Muscle of back (tissue), 11 donors: ENCODE measurements around the gene DNAJC5. TPM values are rescaled to one million over a fixed set of nuclear protein-coding genes. Genes with fewer than 3 reads are reported as not detected.

ENCODE experiments used
- DNase-seq, 3 donors: peaks; one replicate each; pipeline versions ENCODE4 v3.0.0 to v3.0.0-alpha.2; 2013
- polyA plus RNA-seq, 10 donors: library from polyadenylated mRNA; unstranded; fragments of 120-200 nt; gene quantifications; one replicate each; pipeline ENCODE4 v1.2.1, GENCODE V29; 2013; ENCODE audit not compliant: insufficient read length in 10 of 10

The DNAJC5 gene
- polyA plus RNA-seq, 10 donors, result 24.0 to 32.5 (median 29.9) TPM

DNA sequence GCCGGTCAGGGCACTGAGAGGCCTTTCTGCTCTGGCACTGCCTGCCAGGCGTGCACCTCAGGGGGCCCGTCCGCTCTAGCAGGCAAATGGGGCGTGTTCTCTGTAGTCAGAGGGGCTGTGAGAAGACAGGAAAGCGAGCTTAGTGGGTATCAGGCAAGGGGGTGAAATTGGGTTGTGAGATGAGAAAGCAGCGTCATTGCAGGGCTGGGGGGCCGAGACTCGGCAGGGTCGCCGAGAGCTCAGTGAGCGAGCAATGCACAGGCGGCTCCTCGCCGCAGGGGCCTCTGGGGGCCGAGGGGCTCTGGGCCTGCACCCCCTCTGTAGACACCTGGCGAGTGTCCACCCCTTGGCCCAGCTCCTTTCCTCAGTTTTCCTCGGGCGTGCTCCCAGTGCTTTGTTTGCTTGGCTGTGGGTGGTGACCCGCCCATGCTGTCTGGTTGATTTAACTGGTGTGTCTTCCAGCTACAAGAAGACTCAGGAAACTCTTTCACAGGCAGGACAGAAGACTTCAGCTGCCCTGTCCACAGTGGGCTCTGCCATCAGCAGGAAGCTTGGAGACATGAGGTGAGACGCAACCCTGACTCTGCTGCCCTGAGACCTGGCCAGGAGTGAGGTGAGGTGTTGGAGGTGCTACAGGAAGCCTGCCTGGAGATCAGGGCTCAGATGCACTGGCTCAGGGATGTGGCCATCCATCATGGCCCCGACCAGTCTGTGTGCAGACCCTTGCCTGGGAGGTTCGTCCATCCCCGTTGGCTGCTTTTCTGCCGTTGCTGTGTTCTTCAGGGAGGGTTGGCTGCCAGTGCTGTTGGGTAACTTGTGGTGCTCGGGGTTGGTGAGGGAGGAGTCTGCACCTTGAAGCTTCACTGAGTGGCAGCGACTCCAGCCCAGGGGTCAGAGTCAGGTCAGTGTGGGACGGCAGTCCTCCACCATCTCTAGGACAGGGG lies 12.4 kb upstream of the DNAJC5 start:
- DNase-seq, result no peak

DNA sequence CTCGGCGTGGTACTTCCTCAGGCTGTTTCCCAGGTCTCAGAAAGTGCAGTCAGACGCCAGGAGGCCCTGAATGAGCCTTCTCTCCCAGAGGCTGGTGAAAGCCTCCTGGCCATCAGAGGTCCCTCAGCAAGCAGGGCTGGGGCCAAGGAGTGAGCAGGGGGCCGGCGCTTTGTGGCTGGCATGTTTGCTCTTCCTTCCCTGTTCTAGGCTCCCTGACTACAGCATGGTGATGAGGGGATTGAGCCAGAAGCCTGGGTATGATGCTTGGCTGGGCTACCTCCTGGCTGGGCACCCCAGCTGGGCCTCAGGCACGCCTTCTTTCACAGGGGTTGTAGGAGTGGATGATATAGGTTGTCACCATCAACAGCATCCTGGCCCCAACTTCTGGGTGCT lies 11.7 kb upstream of the DNAJC5 start:
- DNase-seq, result no peak

DNA sequence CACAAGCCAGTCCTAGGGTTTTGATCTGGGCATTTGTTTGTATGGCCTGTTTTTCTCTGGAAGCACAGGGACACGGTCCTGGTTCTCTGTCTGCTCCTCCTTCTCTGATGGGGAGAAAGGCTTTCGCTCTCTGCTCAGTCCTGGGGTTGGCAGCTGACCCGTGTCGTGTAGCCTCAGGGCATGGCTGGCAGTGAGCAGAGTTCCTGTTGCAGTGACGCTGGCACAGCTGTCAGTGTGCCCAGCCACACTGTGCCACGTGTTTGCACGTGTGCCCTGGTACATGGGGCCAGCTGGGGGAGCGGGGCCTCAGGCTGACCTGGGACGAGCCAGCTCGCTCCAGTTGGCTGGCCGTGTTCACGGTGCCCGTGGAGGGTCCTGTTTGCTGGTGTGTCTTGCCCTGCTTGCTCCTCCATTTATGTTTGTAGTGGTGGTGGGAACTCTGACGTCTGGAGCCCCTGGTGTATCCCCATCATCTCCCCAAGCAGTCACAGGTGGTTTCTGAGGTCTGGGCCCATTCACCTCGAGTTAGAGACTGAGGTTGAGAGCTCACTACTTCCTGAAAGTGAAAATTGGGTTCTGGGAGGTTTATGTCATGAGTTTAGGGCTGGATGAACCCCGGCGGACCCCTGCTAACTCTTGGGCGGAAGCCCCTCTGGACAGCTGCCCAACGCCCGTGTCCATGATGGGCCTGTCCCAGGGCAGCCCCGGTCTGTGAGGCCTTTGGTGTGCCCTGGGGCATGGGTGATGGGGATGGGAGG lies 10.2 kb upstream of the DNAJC5 start:
- peak in 1 of 3 donors; percentile 46 for DNase-seq

DNA sequence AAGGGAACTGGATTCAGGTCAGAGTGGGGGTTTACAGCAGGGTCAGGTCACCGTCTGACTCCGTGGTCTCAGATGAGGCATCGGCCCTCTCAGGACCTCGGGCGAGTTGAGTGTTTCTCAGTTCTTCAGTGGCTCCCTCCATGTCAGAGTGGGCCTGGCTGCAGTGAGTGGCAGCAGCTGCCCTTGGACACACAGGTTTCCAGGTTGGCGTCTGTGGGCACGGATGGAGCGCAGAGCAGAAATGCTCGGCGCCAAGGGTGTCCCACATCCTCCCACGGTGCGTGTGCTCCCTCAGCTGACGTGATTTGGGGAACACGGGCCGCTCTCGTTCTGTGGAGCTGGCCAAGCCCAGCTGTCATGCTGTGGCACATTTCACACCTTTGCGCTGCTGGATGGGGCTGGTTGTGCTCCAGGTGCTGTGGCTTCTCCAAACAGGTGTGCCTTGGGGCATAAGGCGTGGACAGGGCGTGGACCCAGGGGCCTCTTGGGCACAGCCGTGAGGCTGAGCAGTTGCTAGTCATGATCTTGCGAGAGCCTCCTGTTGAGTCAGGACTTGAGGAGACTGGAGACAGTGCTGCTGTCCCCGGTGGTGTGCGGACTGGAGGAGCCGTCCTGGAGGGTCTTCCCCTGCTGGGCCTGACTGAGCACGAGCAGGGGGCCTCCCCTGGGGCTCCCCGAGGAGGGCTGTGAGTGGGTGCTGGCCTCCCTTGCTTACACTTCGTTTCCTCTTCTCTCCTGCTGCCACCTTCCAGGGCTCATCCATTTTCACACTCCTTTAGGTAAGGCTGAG lies 9.5 kb upstream of the DNAJC5 start:
- no peak for DNase-seq

DNA sequence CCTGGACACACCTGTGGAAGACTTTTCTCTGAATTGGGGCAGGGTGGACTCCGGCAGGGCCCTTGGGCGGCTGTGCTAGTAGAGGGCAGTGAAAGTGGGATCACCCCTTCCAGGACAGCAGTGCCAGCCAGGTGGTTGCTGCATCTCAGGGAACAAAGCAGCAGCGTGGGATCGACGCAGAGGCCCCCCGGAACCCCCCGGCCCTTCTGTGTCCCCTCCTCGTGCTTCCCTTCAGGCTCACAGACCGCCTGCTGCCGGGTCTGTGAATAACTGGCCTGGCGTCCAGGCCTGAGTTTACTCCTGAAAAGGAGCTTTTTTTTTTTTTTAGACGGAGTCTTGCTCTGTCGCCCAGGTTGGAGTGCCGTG lies 8.9 kb upstream of the DNAJC5 start:
- DNase-seq, result no peak

DNA sequence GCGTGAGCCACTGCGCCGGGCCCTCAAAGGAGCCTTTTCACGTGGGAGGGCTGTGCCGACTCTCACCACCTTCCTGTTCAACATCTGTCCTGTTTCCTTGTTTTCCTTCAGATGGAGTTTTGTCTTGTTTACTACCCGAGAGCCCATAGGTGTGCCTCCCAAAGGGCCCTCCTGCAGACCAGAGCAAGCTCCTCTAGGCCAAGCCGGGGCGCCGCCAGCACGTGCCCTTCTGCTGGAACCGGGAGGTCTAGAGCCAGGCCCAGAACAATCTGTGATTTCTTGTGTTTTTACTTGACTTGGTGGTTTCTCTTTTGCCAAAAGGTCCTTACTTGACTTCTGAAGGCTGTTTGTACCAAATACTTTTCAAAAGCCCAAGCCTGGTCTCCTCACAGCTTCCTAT lies 8.0 kb upstream of the DNAJC5 start:
- no peak for DNase-seq

DNA sequence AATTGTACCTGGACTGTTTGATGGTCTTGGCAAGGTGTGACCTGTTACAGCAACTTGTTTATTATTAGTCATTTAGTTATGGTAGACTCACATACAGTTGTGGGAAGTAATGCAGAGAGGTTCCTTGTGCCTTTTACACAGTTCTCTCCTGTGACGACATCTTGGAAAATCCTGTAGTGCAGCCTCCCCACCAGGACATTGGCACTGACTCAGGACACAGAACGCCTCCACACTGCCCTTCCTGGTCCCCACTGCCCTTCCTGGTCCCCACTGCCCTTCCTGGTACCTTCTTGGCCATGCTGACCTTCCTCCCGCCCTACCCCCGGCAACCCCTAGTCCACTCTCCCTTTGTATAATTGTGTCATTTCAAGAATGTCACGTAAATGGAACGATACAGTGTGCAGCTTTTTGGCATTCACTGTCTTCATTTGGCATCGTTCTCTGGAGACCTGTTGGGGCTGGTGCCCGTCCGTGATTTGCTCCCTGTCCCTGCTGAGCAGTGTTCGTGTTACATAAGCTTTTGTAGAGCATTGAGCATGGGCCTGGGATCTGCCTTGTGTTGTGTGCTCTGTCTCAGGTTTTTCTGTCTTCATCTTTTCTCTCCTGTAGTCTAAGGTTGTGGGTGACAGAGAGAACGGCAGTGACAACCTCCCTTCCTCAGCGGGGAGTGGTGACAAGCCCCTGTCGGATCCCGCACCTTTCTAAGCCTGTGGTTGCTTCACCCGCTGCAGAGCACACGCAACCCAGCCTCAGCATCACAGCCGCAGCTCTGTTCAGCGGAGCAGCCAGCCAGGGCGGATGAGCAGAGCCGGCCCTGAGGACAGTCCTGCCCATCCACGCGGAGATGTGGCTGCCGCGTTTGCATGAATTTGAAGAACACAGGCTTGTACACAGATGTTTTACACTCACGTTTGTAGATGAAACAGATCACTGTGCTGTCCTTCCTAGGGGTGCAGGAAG lies 5.4 kb upstream of the DNAJC5 start:
- no peak for DNase-seq

DNA sequence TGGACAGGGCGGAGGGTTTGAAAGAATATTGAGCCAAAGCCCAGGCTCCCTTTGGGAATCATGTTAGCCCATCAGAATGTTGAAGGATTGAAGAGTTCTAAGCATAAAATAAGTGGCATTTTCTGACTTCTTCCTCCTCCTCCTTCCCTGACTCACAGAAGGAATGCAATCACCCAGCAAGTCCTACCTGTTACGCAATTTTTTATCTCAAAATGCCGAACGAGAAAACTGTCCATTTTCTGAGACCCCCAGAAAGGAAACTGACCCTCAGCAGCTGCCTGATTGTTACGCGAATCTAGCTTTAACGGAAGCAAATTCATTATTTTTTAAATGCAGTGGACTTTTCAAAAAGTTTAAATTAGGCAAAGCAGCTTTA lies 4.7 kb upstream of the DNAJC5 start:
- no peak for DNase-seq

DNA sequence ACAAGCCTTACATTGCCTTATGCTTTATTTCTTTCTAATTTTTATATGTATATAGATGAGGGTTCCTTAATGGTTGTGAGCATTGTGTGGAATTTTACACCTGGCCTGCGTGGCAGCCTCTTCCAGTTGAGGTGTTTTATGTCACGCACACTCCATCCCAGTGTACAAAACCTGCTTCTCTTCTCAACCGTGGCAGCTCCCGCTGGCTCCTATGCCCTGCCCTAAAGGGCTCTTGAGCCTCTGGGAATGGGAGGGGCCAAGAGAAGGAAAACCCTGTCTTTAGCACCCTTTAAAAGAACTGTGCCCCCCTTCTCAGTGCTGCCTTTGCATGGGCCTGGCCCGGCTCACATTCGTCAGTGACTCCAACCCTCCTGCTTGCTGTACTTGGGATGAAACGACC lies 4.3 kb upstream of the DNAJC5 start:
- no peak for DNase-seq

DNA sequence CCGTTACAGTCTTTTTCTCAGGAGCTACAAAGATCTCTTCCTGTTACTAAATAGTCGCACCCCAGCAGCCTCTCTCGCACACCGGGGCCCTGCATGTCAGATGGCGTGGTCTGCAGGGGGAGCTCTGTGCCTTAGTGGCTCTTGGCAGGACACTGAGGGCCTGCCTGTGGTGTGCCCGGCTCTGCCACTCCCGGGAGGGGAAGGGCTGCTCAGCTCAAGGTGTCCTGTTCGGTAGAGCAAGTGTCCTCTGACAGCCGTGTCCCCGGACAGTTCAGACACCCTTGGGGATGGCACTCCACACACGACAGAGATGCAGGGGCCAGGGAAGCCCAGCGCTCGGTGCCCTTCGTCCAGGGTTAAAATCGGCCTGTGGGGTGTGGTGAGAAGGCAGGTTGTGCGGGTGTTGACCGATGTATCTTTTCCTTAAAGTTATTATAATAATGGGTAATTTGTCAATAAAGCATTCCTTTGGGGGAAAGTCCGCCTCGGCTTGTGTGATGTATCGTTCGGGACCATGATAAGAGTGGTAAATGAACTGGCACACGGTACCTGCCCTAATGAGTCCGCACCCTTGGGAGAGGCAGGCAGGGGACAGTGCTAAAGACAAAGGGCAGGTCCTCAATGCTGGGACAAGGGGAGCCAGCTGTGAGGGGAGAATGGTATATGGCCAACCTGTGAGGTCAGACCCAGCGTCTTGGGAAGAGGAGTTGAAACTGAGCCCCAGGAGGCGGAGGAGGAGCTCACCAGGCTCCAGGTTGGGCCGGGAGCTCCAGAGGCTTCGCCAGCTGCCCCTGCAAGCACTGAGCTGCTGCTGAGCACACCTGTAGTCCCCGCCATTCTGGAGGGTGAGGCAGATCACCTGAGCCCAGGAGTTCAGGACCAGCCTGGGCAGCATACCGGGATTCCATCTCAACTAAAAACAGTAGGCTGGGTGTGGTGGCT lies 3.6 kb upstream of the DNAJC5 start:
- DNase-seq, result no peak

DNA sequence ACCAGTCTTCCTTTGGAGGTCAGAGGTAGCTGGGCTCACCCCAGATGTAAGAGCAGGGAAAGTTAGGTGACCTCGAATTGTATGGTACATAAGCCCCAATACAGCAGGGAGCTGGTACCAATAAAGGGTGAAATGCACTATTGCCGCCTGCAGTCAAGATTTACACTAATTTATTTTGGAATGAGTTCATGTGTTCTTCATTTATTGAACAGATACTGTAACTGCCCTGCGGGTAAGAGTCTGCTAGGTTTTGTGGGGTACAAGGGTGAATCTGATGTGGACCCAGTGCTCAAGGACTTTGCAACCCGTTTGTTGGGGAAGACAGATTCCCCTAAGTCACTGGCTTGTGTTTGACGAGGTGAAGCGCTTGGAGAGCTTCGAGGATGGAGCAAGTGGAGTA lies 2.5 kb upstream of the DNAJC5 start:
- no peak for DNase-seq

DNA sequence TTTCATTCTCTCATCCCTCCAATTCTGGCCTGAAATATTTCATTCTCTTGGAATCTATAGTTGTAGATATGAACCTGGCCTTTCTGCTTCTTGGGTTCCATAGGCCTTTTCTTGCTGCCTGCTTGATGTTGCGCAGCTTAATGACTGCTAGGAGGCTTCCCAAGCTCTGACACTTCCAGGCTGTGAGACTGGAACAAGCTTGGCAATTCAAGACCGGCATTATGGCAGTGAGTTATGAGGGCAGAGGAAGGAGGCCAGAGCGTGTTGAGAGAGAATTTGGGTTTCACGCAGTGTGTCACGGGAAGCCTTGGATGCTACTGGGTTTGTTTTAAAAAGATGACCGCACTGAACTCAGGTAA lies 948 bp upstream of the DNAJC5 start:
- no peak for DNase-seq

DNA sequence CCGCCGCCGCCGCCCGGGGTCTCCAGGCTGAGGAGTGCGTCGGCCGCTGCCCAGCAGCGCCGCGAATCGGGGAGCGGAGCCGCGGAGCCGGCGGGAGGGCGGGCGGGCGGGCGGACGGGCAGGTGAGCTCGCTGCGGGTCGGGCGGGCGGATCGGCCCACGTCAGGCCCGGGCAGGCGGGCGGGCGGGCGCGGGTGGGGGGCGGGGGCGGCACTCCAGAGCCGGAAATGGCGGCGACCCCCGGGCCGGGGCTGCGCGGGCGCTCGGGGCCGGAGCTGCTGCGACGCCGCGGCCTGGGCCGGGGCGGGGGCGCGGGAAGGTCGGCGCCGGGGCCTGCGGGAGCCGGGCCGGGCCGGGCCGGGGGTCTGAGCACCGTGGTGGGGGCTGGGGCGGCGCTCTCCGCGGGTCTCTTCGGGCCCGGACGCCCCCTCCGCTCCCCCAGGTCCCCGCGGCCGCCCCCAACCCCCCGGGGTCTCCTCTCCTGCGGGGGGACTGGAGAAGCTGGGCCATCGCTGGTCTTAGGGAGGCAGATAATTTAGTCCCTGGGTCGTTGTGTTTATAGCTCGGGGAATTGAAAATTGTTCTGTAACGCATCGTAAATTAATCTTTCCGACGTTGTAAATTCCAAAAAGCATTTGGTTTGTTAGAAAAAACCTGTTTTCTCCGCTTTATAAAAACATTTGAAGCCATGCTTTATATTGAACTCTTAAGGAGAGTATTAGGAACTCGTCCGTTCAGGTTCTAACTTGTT lies 451 bp downstream of the DNAJC5 start:
- peak in 1 of 3 donors; percentile 41 for DNase-seq

DNA sequence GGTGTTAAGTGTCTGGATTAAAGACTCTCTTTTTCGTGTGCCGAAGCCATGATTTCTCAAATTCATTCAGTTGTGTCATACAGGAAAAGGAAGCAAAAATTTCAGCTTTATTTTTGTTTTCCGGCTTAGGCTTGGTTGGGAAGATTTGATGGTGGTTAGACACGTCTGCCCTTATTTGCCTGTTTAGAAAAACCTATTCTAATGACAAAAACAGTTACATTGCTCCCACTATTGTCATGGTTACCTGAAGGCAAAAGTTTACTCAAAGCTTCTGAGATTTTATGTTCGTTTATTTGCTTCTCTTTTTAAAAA lies 982 bp downstream of the DNAJC5 start:
- no peak for DNase-seq

DNA sequence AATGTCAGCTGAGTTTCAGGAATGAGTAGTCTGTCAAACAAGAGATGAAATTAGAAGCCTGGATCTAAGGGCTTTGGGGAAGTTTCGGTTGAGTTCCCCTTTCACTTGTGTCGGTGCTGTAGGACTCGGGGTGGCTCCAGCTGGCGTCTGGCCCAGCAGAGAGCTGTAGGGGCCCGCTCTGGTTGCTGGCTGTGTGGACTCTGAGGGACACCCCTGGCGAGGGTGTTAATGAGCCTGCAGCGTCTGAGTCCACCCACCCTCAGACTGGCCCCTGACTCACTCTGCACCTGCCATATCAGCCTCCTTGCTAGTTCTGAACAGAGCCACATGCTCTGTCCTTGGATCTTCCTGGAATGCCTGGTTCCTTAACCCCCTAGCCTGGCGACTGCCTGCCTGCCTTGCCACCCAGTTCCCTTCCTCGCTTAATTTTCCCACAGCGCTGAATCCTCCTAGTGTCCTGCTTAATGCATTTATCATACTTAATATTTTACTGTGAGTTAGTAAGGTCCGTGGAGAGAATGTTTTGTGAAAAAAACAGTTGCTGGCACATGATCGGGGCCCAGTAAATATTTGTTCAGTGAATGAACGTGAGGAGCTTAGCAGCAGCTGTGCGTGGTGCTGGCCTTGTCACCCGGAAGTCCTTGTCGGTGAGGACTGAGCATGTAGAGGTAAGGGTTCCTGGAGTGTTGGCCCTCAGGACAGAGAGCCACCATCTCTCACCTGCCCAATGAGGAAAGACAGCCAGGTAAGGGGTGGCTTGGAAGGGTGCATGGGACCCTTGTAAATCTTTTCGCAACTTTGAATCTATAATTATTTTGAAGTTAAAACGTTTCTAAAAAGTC lies 1.6 kb downstream of the DNAJC5 start:
- peak; percentile 24 to 70 (median 54) for DNase-seq

DNA sequence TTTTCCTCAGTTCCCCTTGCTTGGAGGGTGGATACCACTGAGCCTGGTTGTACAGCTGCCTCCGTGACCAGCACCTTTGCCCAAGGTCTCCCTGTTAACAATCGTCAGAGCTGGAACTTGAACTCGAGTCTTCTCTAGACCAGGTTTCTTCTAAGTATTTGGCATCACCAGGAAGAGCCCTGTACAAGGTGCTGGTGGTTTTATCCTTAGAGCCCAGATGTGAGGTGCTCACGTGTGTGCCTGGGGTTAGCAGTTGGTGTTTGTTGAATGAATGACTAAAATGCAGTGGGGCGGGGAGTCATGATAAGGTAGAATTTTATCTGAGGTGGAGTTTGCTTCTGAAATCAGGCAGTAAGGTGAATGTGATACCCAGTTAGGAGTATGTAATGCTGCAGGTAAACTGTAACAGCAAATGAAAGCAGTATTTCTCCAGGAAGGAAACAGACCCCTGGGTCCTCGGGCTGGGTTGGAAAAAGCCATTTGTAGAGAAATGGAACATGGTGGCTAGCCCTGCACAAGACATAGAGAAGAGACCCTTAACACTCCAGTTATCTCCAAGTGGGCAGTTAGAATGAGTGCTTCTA lies 3.1 kb downstream of the DNAJC5 start:
- no peak for DNase-seq

DNA sequence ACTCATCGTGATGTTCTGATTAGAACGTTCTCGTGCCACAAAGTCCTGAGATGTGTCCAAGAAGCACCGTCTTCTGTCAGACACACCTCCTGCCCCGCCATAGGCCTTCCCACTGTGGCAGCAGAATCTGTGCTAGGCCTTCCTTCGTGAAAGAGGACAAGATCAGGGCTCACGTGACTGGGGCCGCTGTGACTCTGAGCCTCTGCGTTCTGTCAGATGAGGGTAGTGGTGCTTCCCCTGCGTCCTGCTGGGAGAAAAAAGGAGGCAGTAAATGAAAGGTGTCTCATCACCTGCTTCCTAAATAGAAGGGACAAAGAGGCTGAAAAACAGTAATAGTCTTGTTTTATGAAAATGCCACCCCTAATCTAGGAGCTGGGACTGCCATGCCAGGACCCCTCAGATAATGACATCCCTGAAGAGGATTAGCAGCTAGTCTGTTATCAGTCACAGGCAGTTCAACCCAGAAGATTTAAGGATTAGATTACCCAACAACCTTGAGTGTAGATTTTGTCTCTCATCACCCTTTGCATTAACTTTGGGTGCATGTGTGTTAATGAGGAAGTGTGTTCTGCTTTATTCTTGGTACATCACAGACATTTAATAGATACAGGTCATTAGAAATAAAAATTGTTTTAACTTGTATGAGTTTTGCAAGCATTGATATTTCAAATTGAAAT lies 4.1 kb downstream of the DNAJC5 start:
- no peak for DNase-seq

DNA sequence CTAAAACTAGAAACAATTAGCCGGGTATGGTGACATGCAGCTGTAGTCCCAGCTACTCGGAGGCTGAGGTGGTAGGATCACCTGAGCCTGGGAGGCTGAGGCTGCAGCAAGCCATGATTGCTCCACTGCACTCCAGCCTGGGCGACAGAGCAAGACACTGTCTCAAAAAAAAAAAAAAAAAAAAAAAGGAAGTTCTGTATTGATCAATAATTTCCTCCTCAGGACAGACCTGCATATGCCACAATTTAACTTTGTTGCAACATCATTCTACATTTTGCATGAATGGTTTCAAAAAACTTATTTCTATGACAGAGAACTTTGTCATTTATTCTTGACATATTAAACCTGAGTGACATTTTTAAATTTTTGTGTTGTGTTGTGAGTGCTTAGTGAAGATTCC lies 5.5 kb downstream of the DNAJC5 start:
- no peak for DNase-seq
